NB4 (cell line): ENCODE measurements around the gene IKBKE.

Source experiments
- DNase-seq: peaks from one replicate; pipeline ENCODE4 v3.0.0; 2010; ENCODE audit warnings: low read depth
- H3K4me3 ChIP-seq: one replicate; pipeline ENCODE4 v1.5.1; 2011; ENCODE audit warnings: mild to moderate bottlenecking, low read depth, low read length, moderate library complexity
- MYC ChIP-seq: IDR thresholded peaks from 2 replicates; pipeline ENCODE4 v1.6.1; 2011; ENCODE audit warnings: low read depth, low read length
- POLR2A ChIP-seq: IDR thresholded peaks from 2 replicates; pipeline ENCODE4 v1.6.1; 2011; ENCODE audit warnings: mild to moderate bottlenecking; ENCODE audit not compliant: insufficient read length; ENCODE audit errors: extremely low read depth
- TF ChIP-seq, protein P1 (sequence below): IDR thresholded peaks from 2 replicates; pipeline ENCODE4 v1.6.1; 2011; ENCODE audit warnings: low read depth, low read length
- TF ChIP-seq, protein P2 (sequence below): IDR thresholded peaks from one replicate; pipeline ENCODE4 v1.5.1; 2012; ENCODE audit warnings: low read depth, low read length

IKBKE gene

DNA sequence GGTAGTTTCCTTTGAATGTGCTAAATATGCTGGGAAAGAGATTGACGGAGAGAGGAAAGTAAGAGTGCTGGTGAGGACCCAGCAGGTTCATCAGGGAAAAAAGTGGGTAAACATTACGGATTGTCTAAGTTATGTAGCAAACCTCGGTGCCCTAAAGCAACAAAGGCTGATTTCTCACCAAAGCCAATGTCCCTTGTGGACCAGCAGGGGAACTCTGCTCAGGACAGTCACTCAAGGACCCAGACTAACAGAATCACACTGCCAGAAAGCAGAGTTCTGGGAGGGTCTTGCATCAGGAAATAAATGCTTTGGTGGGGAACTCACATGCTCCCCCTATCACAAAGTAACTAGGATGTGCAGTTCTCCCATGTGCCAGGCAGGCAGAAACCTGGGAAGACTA lies 1.7 kb upstream of the IKBKE start:
- peak; percentile 62 for DNase-seq
- TF ChIP-seq POLR2A = no peak

DNA sequence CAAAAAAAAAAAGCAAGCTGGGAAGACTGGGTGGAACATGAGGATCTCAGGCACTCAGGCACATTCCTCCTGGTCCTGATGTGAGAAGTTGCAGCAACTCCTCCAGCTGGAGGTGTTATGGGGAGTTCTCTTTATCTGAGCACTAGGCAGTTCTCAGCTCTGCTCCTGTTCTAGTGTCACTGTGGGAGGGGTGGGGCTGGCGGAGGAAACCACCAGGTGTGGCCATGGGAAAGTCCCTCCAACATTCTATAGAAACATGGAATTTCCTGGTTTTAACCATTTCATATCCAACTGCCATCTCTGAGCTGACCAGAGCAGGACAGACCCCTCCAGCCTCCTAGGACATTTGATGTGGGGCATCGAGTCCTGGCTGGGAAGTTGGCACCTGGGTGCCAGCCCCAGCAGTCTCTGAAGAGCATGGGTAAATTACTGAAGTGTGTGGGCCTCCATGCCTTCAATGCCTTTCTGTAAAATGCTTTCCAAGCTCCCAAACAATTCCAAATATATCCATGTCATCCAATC lies 804 bp upstream of the IKBKE start:
- H3K4me3 ChIP-seq = peak overlapping the region; percentile 94
- TF ChIP-seq, protein P1, sequence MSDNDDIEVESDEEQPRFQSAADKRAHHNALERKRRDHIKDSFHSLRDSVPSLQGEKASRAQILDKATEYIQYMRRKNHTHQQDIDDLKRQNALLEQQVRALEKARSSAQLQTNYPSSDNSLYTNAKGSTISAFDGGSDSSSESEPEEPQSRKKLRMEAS = no peak
- TF ChIP-seq, protein P2, sequence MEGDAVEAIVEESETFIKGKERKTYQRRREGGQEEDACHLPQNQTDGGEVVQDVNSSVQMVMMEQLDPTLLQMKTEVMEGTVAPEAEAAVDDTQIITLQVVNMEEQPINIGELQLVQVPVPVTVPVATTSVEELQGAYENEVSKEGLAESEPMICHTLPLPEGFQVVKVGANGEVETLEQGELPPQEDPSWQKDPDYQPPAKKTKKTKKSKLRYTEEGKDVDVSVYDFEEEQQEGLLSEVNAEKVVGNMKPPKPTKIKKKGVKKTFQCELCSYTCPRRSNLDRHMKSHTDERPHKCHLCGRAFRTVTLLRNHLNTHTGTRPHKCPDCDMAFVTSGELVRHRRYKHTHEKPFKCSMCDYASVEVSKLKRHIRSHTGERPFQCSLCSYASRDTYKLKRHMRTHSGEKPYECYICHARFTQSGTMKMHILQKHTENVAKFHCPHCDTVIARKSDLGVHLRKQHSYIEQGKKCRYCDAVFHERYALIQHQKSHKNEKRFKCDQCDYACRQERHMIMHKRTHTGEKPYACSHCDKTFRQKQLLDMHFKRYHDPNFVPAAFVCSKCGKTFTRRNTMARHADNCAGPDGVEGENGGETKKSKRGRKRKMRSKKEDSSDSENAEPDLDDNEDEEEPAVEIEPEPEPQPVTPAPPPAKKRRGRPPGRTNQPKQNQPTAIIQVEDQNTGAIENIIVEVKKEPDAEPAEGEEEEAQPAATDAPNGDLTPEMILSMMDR = no peak
- TF ChIP-seq MYC (no peak), POLR2A (no peak)
- DNase-seq = no peak

More for the DNA sequence above, 1.7 kb upstream of the IKBKE start:
- H3K4me3 ChIP-seq = no peak overlapping the region

DNA sequence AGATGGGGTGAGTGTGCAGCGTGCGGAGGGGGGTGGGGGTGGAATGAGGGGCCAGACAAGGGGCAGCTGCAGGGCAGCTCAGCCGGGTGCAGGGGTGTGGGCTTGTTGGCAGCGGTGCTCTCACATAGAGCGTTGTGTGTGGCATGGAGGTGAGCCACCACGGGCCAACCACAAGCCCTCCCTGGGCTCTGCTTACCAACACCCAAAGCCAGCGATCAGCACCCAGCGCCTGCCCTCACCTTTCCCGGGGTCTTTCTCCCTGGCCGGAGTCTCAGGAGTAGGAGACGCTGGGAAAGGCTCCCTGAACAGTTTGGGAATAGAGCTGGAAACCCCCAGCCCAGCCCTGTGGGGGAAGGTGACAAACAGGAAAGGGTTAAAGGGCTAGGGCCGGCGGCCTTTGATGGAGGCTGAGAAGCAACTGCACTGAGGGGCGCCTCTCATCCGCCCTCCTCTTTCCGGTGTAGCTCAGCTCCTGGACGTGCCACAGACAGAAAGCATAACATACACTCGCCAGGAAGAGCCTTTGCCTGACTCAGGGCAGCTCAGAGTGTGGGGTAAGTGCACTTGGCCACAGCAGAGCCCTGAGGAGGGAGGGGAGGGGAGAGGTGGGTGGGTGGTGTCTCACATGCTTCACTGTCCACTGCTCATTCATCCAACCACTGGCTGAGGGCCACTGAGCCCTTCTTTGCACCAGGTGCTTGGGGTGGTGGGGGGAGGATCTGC lies 577 bp downstream of the IKBKE start:
- TF ChIP-seq, protein P2 = no peak
- no peak for TF ChIP-seq MYC
- TF ChIP-seq, protein P1 = no peak; the same call in 1 of the 2 replicates
- peak; percentile 47 for TF ChIP-seq POLR2A
- peak; percentile 92 for DNase-seq
- peak overlapping the region; percentile 94 for H3K4me3 ChIP-seq

DNA sequence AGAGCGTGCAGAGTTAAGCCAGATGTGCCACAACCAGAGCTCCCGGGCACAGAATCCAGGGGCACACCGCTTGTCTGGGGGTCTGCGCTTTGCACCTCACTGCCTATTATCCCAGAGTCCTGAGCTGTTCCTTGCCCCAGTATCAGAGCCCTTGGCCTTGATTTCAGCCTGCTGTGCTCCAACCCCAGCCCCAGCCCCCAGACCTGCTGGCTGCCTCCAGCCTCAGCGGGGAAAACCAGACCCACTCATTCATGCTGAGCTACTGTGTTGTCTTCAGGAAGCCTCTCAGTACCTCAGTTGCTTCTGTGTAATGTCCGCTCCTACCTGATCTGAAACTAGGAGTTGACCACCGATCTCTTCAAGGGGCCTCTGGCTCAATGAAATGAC lies 1.1 kb downstream of the IKBKE start:
- TF ChIP-seq POLR2A (no peak), MYC (no peak)
- TF ChIP-seq, protein P2 = no peak
- TF ChIP-seq, protein P1 = no peak
- H3K4me3 ChIP-seq = peak overlapping the region; percentile 94
- DNase-seq = no peak

DNA sequence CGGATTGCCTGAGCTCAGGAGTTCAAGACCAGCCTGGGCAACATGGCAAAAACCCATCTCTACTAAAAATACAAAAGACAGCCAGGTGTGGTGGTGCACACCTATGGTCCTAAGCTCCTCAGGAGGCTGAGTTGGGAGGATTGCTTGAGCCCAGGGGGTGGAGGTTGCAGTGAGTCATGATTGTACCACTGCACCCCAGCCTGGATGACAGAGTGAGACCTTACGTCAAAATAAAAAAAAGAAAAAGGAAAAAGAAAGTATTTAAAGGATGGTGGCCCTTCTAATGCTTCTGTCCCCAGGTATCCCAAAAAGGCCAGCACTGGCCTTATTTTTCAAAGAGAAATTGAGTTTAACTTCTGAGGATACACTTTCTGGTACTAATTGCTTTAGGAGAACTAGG lies 1.7 kb downstream of the IKBKE start:
- no peak for TF ChIP-seq MYC
- TF ChIP-seq POLR2A = no peak
- TF ChIP-seq, protein P2 = no peak
- TF ChIP-seq, protein P1 = no peak
- DNase-seq = peak; percentile 44
- peak overlapping the region; percentile 94 for H3K4me3 ChIP-seq

DNA sequence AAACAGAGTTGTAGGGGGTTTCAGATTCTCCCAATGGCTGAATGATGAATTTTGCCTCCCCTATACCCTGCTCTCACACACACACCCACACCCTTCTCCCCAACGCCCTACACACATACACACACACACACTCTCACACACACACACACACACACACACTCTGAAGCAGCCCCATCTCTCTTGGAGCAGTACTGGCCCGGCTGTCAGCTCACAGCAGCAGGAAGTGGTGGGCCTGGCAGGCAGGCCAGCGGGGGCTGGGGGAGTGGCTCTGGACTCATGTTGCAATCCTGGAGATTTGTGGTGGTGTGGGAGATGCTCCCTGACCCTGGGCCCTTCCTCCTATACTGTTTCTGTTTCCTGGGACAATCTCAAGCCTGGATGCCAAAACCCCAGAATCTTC lies 2.2 kb downstream of the IKBKE start:
- peak; percentile 97 for DNase-seq
- H3K4me3 ChIP-seq = peak overlapping the region; percentile 94
- TF ChIP-seq, protein P1 = peak; percentile 60
- TF ChIP-seq MYC = peak; percentile 27; the same call in 1 of the 2 replicates
- TF ChIP-seq POLR2A = no peak
